CD4-positive, alpha-beta T cell treated with Interleukin-17A for 4 hours (primary cell): ENCODE measurements around the gene IRF3.
"Not testable (repeated sequence)": the region's sequence is repeated elsewhere in the genome, so short reads cannot be mapped to it uniquely, and the experiment has no call there.

ENCODE experiments used
- DNase-seq: peaks from one replicate; pipeline ENCODE4 v3.0.0-alpha.2; 2020; ENCODE audit warnings: mixed read lengths

IRF3 gene

GRCh38 chr19:49642492-49643035 is 23.1 kb downstream of the IRF3 start:
- DNase-seq, result no peak

- peak; percentile 99 for DNase-seq
Observed at GRCh38 chr19:49641688-49642491, 23.8 kb downstream of the IRF3 start, which contains the start of gene SCAF1. SCAF1 (plus strand) TSS chr19:49642209; CDS start chr19:49645027, 2,818 bp downstream.

DNA sequence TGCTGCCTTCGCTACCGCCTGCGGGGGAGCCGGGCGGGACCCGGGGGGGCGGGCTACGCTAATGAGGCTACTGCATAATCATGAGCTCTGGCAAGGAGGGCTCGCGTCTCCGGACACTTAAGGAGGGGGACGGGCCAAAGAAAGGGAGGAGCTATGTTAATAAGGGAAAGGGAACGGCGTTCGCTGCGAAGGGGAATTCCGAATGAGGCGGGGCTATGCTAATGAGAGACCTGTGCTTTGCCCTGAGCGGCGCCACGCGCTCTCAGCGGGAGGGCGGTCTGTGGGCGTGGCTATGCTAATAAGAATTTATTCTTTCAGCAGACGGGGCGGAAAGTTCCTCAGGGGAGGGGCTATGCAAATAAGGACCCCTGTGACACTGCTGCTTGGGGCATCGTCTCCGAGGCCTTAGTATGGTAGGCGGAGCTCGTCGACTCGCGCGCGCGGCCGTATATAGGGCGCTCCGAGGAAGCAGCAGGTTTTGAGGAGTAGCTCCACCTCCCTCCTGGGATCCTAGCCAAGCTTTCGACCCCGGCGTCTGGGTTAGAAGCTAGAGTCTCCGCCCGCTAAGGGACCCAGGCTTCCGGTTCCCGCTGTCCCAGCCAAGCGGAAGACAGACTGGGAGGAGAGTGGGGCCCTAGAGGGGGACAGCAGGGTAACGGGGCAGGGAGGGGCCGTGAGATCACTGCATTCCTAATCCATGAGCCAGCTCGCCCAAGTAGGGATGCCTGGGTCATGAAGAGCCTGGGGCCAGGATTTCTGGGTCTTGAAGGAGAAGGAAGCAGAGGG is 25.4 kb downstream of the IRF3 start, which contains the start of gene RRAS:
RRAS (minus strand) TSS at position 31 of the 786 bp plus-strand sequence. CDS start 45 bp downstream, outside the sequence.
- DNase-seq, result peak; percentile 100

GRCh38 chr19:49639401-49640112 is 26.1 kb downstream of the IRF3 start:
- DNase-seq, result no peak

DNA sequence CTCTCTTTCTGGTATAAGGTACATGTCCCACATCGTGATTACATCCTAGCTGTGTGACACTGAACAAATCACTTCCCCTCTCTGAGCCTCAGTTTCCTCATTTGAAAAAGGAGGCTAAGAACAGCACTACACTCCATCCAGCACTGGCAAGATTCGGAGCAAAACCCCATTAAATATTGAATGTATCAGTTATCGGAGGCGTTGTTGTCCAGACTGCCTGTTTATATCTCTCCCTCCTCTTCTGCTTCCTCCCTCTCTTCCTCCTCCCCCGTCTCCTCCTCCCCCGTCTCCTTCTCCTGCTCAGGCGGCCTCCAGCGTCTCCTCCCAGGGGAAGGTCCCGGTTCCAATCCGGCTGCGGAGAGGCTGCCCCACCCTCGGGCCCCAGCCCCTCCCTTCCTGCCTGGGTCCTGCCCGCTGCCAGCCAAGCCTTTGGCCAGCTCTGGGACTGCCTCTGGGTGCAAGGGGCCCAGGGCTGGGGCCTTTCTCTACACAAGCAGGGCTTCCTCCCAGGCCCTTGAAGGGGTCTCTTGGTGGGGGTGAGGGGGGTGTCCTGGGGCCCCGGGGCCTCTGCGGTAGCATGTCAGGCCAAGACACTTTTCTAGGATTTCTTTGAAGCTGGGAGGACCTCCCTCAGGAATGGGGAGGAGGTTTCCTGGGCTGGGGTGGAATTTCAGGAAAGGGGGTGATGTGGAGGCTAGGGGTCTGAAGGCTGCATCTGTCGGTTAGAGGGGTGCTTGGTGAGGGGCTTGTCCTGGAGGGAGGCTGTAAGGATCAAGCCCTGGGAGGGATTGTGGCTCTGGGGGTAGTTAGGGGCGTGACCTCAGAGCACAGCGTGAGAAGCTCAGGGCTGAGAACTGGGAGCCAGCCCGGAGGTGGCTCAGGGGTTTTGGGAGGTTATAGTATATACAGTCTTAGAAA is 27.6 kb downstream of the IRF3 start:
- DNase-seq, result no peak

DNA sequence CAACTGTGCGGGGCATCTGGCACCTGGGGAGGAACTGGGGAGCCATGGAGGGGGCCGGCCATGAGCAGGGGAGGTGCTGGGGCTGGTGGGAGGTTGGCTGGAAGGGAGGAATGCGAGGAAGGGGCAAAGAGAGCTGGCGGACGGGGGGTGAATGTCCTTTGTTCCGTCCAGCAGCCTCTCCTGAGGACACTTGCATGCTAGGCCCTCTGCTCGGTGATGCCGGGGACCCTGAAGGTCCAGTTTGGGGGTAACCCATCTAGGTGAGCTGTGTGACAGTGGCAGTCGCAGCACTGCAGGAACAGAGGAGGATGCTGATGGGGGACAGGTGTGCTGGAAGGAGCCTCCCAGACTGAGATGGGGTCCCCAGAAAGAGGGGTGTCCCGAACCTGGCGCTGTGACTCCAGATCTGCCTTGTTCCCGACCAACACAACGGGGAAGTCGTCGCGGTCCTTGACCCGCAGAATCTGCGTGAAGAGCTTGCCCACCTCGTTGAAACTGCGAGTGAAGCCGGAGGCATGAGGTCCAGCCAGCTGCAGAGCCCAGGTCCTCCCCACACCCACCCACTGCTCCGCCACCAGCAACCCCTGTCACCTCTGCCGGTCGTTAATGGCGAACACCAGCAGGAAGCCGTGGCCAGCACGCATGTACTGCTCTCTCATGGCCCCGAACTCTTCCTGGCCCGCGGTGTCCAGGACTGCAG is 29.3 kb downstream of the IRF3 start:
- DNase-seq, result no peak

- no peak for DNase-seq
Observed at GRCh38 chr19:49635530-49636232, 30.0 kb downstream of the IRF3 start.

DNA sequence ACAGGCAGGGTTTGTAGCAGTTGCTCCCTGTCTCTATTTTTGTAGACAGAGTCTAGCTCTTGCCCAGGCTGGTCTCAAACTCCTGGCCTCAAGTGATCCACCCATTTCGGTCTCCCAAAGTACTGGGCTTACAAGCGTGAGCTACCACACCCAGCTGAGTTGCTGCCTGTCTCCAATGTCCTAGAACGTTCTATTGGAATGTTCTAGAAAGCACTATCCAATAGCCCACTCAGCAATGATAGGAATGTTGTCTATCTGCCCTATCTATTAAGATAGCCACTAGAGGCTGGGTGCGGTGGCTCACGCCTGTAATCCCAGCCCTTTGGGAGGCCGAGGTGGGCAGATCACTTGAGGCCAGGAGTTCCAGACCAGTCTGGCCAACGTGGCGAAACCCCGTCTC is 32.4 kb downstream of the IRF3 start:
- DNase-seq, result not testable (repeated sequence)

- DNase-seq, result no peak
Observed at GRCh38 chr19:49632576-49632975, 33.1 kb downstream of the IRF3 start.

- DNase-seq, result no peak
Observed at GRCh38 chr19:49631610-49632192, 34.0 kb downstream of the IRF3 start.

DNA sequence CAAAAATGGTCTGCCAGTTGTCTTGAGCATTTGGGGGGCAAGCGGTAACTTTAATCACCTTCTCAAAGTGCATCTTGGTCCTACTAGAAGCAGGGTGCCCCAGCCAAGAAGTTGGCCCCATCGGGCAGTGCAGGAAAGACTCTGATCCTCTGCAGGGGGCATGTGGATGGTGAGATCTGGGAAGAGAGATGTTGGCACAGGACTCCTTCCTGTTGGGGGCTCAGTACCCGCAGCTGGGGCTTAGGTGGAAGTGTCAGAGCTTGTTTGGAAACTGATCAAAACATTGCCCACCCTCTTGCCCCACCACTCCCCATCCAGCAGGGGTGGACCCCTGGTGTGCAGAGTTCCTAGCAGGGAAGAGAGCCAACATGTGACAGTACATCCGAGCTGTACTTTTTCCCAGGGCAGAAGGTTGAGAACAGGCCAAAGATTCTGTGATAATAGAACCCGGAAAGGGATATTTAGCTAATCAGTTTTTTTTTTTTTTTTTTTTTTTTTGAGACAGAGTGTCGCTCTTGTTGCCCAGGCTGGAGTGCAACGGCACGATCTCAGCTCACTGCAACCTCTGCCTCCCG is 34.6 kb downstream of the IRF3 start:
- no peak for DNase-seq

- no peak for DNase-seq
Observed at GRCh38 chr19:49629659-49630058, 36.0 kb downstream of the IRF3 start.

DNA sequence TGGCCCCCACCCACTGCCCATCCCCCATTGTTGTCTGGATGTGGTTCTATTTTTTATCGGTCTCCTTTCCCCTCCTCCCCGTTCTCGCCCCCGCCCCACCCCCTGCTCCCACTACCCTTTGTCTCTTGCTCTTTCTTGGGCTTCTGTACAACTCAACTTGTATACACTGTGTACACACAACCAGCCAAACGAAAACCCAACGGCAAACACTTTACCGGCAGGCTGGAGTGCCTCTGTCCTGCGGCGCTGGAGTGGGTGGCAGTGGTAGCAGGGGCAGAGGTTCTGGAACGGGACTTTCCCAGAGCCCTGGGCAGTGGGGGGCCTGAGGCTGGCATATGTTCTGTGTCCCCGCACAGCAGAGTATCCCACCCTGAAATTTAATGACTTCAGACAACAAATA is 39.4 kb downstream of the IRF3 start:
- no peak for DNase-seq

- no peak for DNase-seq
Observed at GRCh38 chr19:49624967-49625910, 40.4 kb downstream of the IRF3 start.

- not testable (repeated sequence) for DNase-seq
Observed at GRCh38 chr19:49617860-49618259, 47.8 kb downstream of the IRF3 start.

GRCh38 chr19:49616945-49617344 is 48.7 kb downstream of the IRF3 start:
- no peak for DNase-seq

- no peak for DNase-seq
Observed at GRCh38 chr19:49616532-49616931, 49.1 kb downstream of the IRF3 start.

DNA sequence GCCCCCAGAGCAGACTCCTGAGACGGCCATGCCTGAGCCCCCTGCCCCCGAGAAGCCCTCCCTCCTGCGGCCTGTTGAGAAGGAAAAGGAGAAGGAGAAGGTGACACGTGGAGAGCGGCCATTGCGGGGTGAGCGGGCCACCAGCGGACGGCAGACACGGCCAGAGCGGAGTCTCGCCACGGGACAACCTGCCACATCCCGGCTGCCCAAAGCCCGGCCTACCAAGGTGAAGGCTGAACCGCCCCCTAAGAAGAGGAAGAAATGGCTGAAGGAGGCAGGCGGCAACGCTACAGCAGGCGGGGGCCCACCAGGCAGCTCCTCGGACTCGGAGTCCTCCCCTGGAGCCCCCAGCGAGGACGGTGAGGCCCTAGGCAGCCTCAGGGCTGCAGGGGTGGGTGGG is 49.8 kb downstream of the IRF3 start:
- DNase-seq, result no peak
